Measurements from ENCODE around the gene CACYBP. TPM values are rescaled to one million over a fixed set of nuclear protein-coding genes. Genes with fewer than 3 reads are reported as not detected.

CACYBP gene
- total and polyA plus RNA-seq, 4 experiments from 2014 or later = 98.3 to 226 (median 133) TPM

- H3K27me3 ChIP-seq (ENCODE audit: insufficient read depth, low read length) = no peaks in the 10 kb centered on the region
- POLR2A ChIA-PET (ENCODE audit: partially characterized antibody) = interaction anchor here (0.7 to 1.9 kb wide), 4 partner anchors 8 to 711 kb away, joined by 3 to 8 read pairs (median 5); partner anchors contain the start of gene CACYBP
- Mint-ChIP-seq H3K27me3 (no peaks in the 10 kb centered on the region), H3K4me3 (peak overlapping the region in 6 of 8 donors; percentile 2 to 69 (median 64)), H3K36me3 (peaks cover 4 to 8% of the 10 kb centered on the region in 2 donors), H3K27ac (peak overlapping the region; percentile 34 to 92 (median 62)), H3K4me1 (peaks cover 26 to 42% (median 38%) of the 10 kb centered on the region in 4 donors), H3K9me3 (no peaks in the 10 kb centered on the region)
- intact Hi-C loops (cut with micrococcal nuclease) = no loop called here
- no peaks in the 10 kb centered on the region for H3K36me3 ChIP-seq (ENCODE audit: insufficient read depth, low read length)
- CTCF ChIA-PET (ENCODE audit: partially characterized antibody) = interaction anchor here (1.0 kb wide), 1 partner anchor 23 kb away, joined by 3 read pairs; no protein-coding TSS in a partner anchor
- no peaks in the 10 kb centered on the region for H3K9me3 ChIP-seq (ENCODE audit: control insufficient read depth in 1 of 2, low read length in 2 of 2)
- H3K4me1 ChIP-seq (ENCODE audit: insufficient read depth, low read length) = peaks cover 37% of the 10 kb centered on the region
- H3K27ac ChIP-seq (ENCODE audit: low read depth, low read length) = no peak overlapping the region
- no peak overlapping the region for H3K4me3 ChIP-seq (ENCODE audit: low read length in 2 of 2)
- DNase-seq = no peak
Observed at GRCh38 chr1:174957829-174958228, 41.9 kb upstream of the CACYBP start.

- intact Hi-C loops (cut with micrococcal nuclease) = no loop called here
- Histone ChIP-seq H3K36me3 (ENCODE audit: insufficient read depth, low read length) (no peaks in the 10 kb centered on the region), H3K4me3 (ENCODE audit: low read length in 2 of 2) (no peak overlapping the region), H3K27ac (ENCODE audit: low read depth, low read length) (no peak overlapping the region), H3K9me3 (ENCODE audit: control insufficient read depth in 1 of 2, low read length in 2 of 2) (no peaks in the 10 kb centered on the region), H3K4me1 (ENCODE audit: insufficient read depth, low read length) (peaks cover 39% of the 10 kb centered on the region), H3K27me3 (ENCODE audit: insufficient read depth, low read length) (no peaks in the 10 kb centered on the region)
- peak overlapping the region in 1 of 8 donors; percentile 61 for H3K4me3 Mint-ChIP-seq
- no peak for DNase-seq
- ChIA-PET CTCF (ENCODE audit: partially characterized antibody) (interaction anchor here (0.7 kb wide), 1 partner anchor 18 kb away, joined by 3 read pairs; no protein-coding TSS in a partner anchor), POLR2A (ENCODE audit: partially characterized antibody) (interaction anchor here (1.6 to 1.9 kb wide), 3 partner anchors 8 to 40 kb away, joined by 3 to 8 read pairs (median 7); partner anchors contain the start of gene CACYBP)
- peaks cover 4 to 8% of the 10 kb centered on the region in 2 donors for H3K36me3 Mint-ChIP-seq
- no peaks in the 10 kb centered on the region for H3K9me3 Mint-ChIP-seq
- no peaks in the 10 kb centered on the region for H3K27me3 Mint-ChIP-seq
- peak overlapping the region in 3 of 7 donors; percentile 27 to 92 (median 83) for H3K27ac Mint-ChIP-seq
- peaks cover 27 to 43% (median 39%) of the 10 kb centered on the region in 4 donors for H3K4me1 Mint-ChIP-seq
Observed at GRCh38 chr1:174958396-174958795, 41.4 kb upstream of the CACYBP start.

GRCh38 chr1:174960362-174960761, 39.4 kb upstream of the CACYBP start:
- H3K9me3 ChIP-seq (ENCODE audit: control insufficient read depth in 1 of 2, low read length in 2 of 2) = no peaks in the 10 kb centered on the region
- ChIA-PET CTCF (ENCODE audit: partially characterized antibody) (interaction anchor here (0.5 kb wide), 1 partner anchor 217 kb away, joined by 3 read pairs; no protein-coding TSS in a partner anchor), POLR2A (ENCODE audit: partially characterized antibody) (interaction anchor here (1.2 kb wide), 1 partner anchor 13 kb away, joined by 3 read pairs; no protein-coding TSS in a partner anchor)
- intact Hi-C loops (cut with micrococcal nuclease) = loop anchor here (5.0 to 10.0 kb wide), 3 partner anchors 48 to 1096 kb away; partner anchors contain the start of genes GAS5, RABGAP1L and ZBTB37
- no peaks in the 10 kb centered on the region for H3K27me3 ChIP-seq (ENCODE audit: insufficient read depth, low read length)
- H3K4me3 Mint-ChIP-seq = no peak overlapping the region
- H3K36me3 ChIP-seq (ENCODE audit: insufficient read depth, low read length) = no peaks in the 10 kb centered on the region
- H3K9me3 Mint-ChIP-seq = no peaks in the 10 kb centered on the region
- no peak overlapping the region for H3K27ac ChIP-seq (ENCODE audit: low read depth, low read length)
- no peak overlapping the region for H3K4me3 ChIP-seq (ENCODE audit: low read length in 2 of 2)
- no peak for DNase-seq
- H3K27me3 Mint-ChIP-seq = no peaks in the 10 kb centered on the region
- peaks cover 33 to 46% (median 39%) of the 10 kb centered on the region in 4 donors for H3K4me1 Mint-ChIP-seq
- H3K27ac Mint-ChIP-seq = no peak overlapping the region
- H3K36me3 Mint-ChIP-seq = peaks cover 6 to 8% of the 10 kb centered on the region in 2 donors
- H3K4me1 ChIP-seq (ENCODE audit: insufficient read depth, low read length) = peaks cover 39% of the 10 kb centered on the region

DNA sequence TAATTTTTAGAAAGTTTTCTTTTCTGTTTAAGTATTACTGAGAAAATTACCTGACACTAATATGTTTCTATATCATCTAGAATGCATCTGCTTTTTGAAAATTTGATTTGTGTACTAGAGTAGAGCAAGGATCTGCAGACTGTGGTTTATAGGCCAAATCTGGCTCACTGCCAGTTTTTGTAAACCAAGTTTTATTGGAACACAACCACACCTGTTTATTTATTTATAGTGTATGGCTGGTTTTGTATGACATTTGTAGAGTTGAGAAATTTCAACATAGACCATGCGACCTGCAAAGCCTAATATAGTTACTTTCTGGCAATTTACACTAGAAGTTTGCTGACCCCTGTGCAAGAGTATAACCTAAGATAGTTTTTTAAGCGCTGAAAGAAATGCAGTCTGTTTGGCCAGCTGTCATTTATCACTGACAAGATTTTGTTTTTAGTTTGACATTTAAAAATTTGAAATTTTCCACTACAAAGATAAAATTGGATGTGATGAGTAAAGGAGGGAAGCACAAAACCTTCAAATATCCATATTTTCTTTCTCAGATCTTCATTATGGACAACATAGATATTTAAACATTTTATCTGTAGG, 36.1 kb upstream of the CACYBP start:
- Mint-ChIP-seq H3K36me3 (peaks cover 0 to 2% of the 10 kb centered on the region in 2 donors), H3K4me3 (peak overlapping the region in 5 of 8 donors; percentile 21 to 91 (median 91))
- CTCF ChIA-PET (ENCODE audit: partially characterized antibody) = interaction anchor here (0.6 to 11.2 kb wide), 7 partner anchors 16 to 78 kb away, joined by 3 to 122 read pairs (median 3); no protein-coding TSS in a partner anchor

DNA sequence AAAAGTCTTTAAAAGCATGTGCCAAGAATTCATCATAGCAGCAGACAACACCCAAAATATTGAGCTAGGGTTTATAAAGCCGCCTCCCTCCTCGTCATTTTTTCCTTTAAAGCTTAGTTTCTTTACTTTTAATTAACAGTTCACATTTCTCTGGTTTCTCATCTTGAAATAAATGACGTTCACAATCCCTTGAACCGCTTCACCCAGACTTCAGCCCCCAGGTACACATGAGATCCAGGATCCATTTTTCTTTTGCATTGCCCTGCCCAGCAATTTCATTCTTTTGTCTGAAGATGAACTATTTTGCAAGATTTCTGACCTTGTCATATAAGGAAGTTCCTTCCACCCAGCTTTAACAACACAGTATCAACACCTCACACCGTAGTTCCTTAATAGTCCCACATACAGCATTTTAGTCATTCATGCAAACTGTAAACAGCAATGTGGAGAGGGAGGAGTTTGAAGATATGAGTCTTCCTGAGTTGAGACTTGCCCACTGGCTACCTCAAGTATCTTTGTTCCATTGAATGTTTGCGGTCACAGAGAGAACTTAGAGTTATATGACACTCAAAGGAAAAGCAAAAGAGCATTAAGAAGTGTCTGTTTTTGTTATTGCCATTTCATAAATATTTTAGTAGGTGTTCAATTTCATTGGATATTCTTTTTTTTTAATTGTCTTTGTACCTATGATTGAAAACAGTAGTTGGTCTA, 35.3 kb upstream of the CACYBP start:
- Mint-ChIP-seq H3K4me1 (peaks cover 45 to 57% (median 52%) of the 10 kb centered on the region in 4 donors), H3K4me3 (peak overlapping the region; percentile 78 to 91 (median 88)), H3K36me3 (peaks cover 0 to 4% of the 10 kb centered on the region in 2 donors), H3K27ac (peak overlapping the region; percentile 89 to 99 (median 95)), H3K27me3 (no peaks in the 10 kb centered on the region), H3K9me3 (no peaks in the 10 kb centered on the region)
- intact Hi-C loops (cut with micrococcal nuclease) = loop anchor here (1.0 to 10.0 kb wide), 6 partner anchors 9 to 1100 kb away; partner anchors contain the start of genes CACYBP, GAS5, MRPS14 and RABGAP1L
- Histone ChIP-seq H3K27me3 (ENCODE audit: insufficient read depth, low read length) (no peaks in the 10 kb centered on the region), H3K27ac (ENCODE audit: low read depth, low read length) (peak overlapping the region; percentile 65), H3K36me3 (ENCODE audit: insufficient read depth, low read length) (no peaks in the 10 kb centered on the region), H3K4me1 (ENCODE audit: insufficient read depth, low read length) (peaks cover 68% of the 10 kb centered on the region), H3K4me3 (ENCODE audit: low read length in 2 of 2) (peak overlapping the region in 1 of 2 donors; percentile 26), H3K9me3 (ENCODE audit: control insufficient read depth in 1 of 2, low read length in 2 of 2) (no peaks in the 10 kb centered on the region)
- ChIA-PET POLR2A (ENCODE audit: partially characterized antibody) (interaction anchor here (0.5 to 12.5 kb wide), 16 partner anchors 11 to 942 kb away, joined by 3 to 315 read pairs (median 5); partner anchors contain the start of genes CACYBP, MRPS14 and RC3H1), CTCF (ENCODE audit: partially characterized antibody) (interaction anchor here (0.8 to 11.2 kb wide), 5 partner anchors 12 to 79 kb away, joined by 3 to 122 read pairs (median 9); no protein-coding TSS in a partner anchor)
- DNase-seq = peak; percentile 64 to 75 (median 74)

More for the DNA sequence above, 36.1 kb upstream of the CACYBP start:
- peak in 4 of 5 donors; percentile 15 to 42 (median 18) for DNase-seq
- Histone ChIP-seq H3K27ac (ENCODE audit: low read depth, low read length) (peak overlapping the region; percentile 65), H3K27me3 (ENCODE audit: insufficient read depth, low read length) (no peaks in the 10 kb centered on the region), H3K36me3 (ENCODE audit: insufficient read depth, low read length) (no peaks in the 10 kb centered on the region), H3K9me3 (ENCODE audit: control insufficient read depth in 1 of 2, low read length in 2 of 2) (no peaks in the 10 kb centered on the region), H3K4me3 (ENCODE audit: low read length in 2 of 2) (no peak overlapping the region), H3K4me1 (ENCODE audit: insufficient read depth, low read length) (peaks cover 60% of the 10 kb centered on the region)
- POLR2A ChIA-PET (ENCODE audit: partially characterized antibody) = interaction anchor here (0.5 to 12.5 kb wide), 14 partner anchors 10 to 941 kb away, joined by 3 to 315 read pairs (median 4); partner anchors contain the start of genes CACYBP, MRPS14 and RC3H1
- Mint-ChIP-seq H3K27me3 (no peaks in the 10 kb centered on the region), H3K27ac (peak overlapping the region; percentile 89 to 99 (median 95)), H3K4me1 (peaks cover 39 to 49% (median 44%) of the 10 kb centered on the region in 4 donors), H3K9me3 (no peaks in the 10 kb centered on the region)
- intact Hi-C loops (cut with micrococcal nuclease) = loop anchor here (1.0 to 10.0 kb wide), 6 partner anchors 8 to 1099 kb away; partner anchors contain the start of genes CACYBP, GAS5, MRPS14 and RABGAP1L

- Histone ChIP-seq H3K4me3 (ENCODE audit: low read length in 2 of 2) (peak overlapping the region; percentile 17 to 26), H3K27me3 (ENCODE audit: insufficient read depth, low read length) (no peaks in the 10 kb centered on the region), H3K36me3 (ENCODE audit: insufficient read depth, low read length) (no peaks in the 10 kb centered on the region), H3K4me1 (ENCODE audit: insufficient read depth, low read length) (peaks cover 73% of the 10 kb centered on the region), H3K9me3 (ENCODE audit: control insufficient read depth in 1 of 2, low read length in 2 of 2) (no peaks in the 10 kb centered on the region), H3K27ac (ENCODE audit: low read depth, low read length) (peak overlapping the region; percentile 65)
- peak in 4 of 5 donors; percentile 53 to 62 (median 58) for DNase-seq
- H3K27ac Mint-ChIP-seq = peak overlapping the region; percentile 89 to 99 (median 95)
- peak overlapping the region; percentile 78 to 91 (median 88) for H3K4me3 Mint-ChIP-seq
- H3K9me3 Mint-ChIP-seq = no peaks in the 10 kb centered on the region
- POLR2A ChIA-PET (ENCODE audit: partially characterized antibody) = interaction anchor here (0.5 to 12.5 kb wide), 18 partner anchors 8 to 1097 kb away, joined by 3 to 315 read pairs (median 6); partner anchors contain the start of genes CACYBP, MRPS14 and ZBTB37
- H3K4me1 Mint-ChIP-seq = peaks cover 49 to 63% (median 56%) of the 10 kb centered on the region in 4 donors
- H3K36me3 Mint-ChIP-seq = peaks cover 0 to 7% of the 10 kb centered on the region in 2 donors
- CTCF ChIA-PET (ENCODE audit: partially characterized antibody) = interaction anchor here (1.0 to 11.2 kb wide), 7 partner anchors 8 to 36 kb away, joined by 3 to 122 read pairs (median 7); partner anchors contain the start of gene CACYBP
- intact Hi-C loops (cut with micrococcal nuclease) = loop anchor here (1.0 to 10.0 kb wide), 8 partner anchors 10 to 1100 kb away; partner anchors contain the start of genes CACYBP, GAS5, MRPS14 and RABGAP1L
- H3K27me3 Mint-ChIP-seq = no peaks in the 10 kb centered on the region
Observed at GRCh38 chr1:174964972-174965361, 34.8 kb upstream of the CACYBP start.

All from CD4-positive, alpha-beta memory T cell (primary cell).